Activated CD4-positive, alpha-beta T cell treated with anti-CD3 and anti-CD28 coated beads, Interleukin-10, Interleukin-2, amounts not matched to agents 100 ng/mL and 50 ng/mL, durations not matched to agents 16 hours and 8 hours (primary cell): ENCODE measurements around the gene ATP11B.

ENCODE experiments used
- DNase-seq: peaks from one replicate; pipeline ENCODE4 v3.0.0-alpha.2; 2020

Gene ATP11B

GRCh38 chr3:182962166-182962565 lies 168.9 kb downstream of the ATP11B start:
- DNase-seq = no peak

- no peak for DNase-seq
Measured at GRCh38 chr3:182964179-182964578, 170.9 kb downstream of the ATP11B start.

- DNase-seq = no peak
Measured at GRCh38 chr3:182965861-182966366, 172.6 kb downstream of the ATP11B start.

- peak; percentile 70 for DNase-seq
Measured at GRCh38 chr3:182967218-182968204, 174.2 kb downstream of the ATP11B start.

- no peak for DNase-seq
Measured at GRCh38 chr3:182969277-182969676, 176.0 kb downstream of the ATP11B start.

GRCh38 chr3:182969853-182970252 lies 176.5 kb downstream of the ATP11B start:
- no peak for DNase-seq

GRCh38 chr3:182970811-182971418 lies 177.6 kb downstream of the ATP11B start:
- DNase-seq = no peak
